ENCODE data around the gene LDHAL6B.

The LDHAL6B gene

GRCh38 chr15:59255680-59256336 lies 49.2 kb downstream of the LDHAL6B start:
- no peak for DNase-seq

GRCh38 chr15:59256482-59256881 lies 49.8 kb downstream of the LDHAL6B start:
- DNase-seq, result no peak

- no peak for DNase-seq
These were observed 50.5 kb downstream of the LDHAL6B start for GRCh38 chr15:59257140-59257539.
